Neural cell (in vitro differentiated cells): ENCODE results near the gene MYO18A. TPM values are rescaled to one million over a fixed set of nuclear protein-coding genes. Genes with fewer than 3 reads are reported as not detected.
"Not testable (repeated sequence)": the region's sequence is repeated elsewhere in the genome, so short reads cannot be mapped to it uniquely, and the experiment has no call there.

Experiments used
- H2AFZ ChIP-seq: fragments of 200-600, 300-800 bp; sonication (generic), shearing (Covaris generic); 2 replicates; pipeline ENCODE4 v1.6.0; 2014; ENCODE audit warnings: low read depth, mild to moderate bottlenecking, antibody characterized with exemption, low read length, moderate library complexity
- H3F3A ChIP-seq: fragments of 200-600 bp; shearing (Covaris generic); 2 replicates; pipeline ENCODE4 v1.6.1; 2016; ENCODE audit warnings: mild to moderate bottlenecking, moderate library complexity, mixed read lengths, antibody characterized with exemption, low read length; ENCODE audit not compliant: insufficient read depth, poor library complexity, severe bottlenecking
- H3K27ac ChIP-seq: fragments of 200-600, 300-800 bp; sonication (generic), shearing (Covaris generic); 2 replicates; pipeline ENCODE4 v1.5.1; 2014; ENCODE audit warnings: mild to moderate bottlenecking, low read length, moderate library complexity
- H3K27me3 ChIP-seq: fragments of 300-800, 200-600 bp; sonication (generic), shearing (Covaris generic); 2 replicates; pipeline ENCODE4 v1.6.0; 2014; ENCODE audit warnings: mild to moderate bottlenecking, low read depth, low read length, moderate library complexity; ENCODE audit not compliant: insufficient read depth
- H3K36me3 ChIP-seq: fragments of 300-800, 200-600 bp; sonication (generic), shearing (Covaris generic); 2 replicates; pipeline ENCODE4 v1.5.1; 2014; ENCODE audit warnings: mild to moderate bottlenecking, antibody characterized with exemption, low read length, moderate library complexity; ENCODE audit not compliant: insufficient read depth
- H3K4me2 ChIP-seq: fragments of 300-800, 200-600 bp; sonication (generic), shearing (Covaris generic); 2 replicates; pipeline ENCODE4 v1.6.0; 2014; ENCODE audit warnings: mild to moderate bottlenecking, low read length
- H3K4me3 ChIP-seq: fragments of 300-800, 200-600 bp; sonication (generic), shearing (Covaris generic); 2 replicates; pipeline ENCODE4 v1.5.1; 2014; ENCODE audit warnings: mild to moderate bottlenecking, low read length, moderate library complexity
- H3K79me2 ChIP-seq: fragments of 200-600 bp; shearing (Covaris generic); replicated peaks from 2 replicates; pipeline ENCODE4 v1.6.0; 2014; ENCODE audit warnings: mild to moderate bottlenecking, low read length, moderate library complexity; ENCODE audit not compliant: insufficient read depth
- H3K9ac ChIP-seq: fragments of 300-800, 200-600 bp; sonication (generic), shearing (Covaris generic); 2 replicates; pipeline ENCODE4 v1.6.1; 2016; ENCODE audit warnings: mild to moderate bottlenecking, low read length, mixed read lengths
- H3K9me2 ChIP-seq: fragments of 200-600 bp; shearing (Covaris generic); 2 replicates; pipeline ENCODE4 v1.6.1; 2016; ENCODE audit warnings: mild to moderate bottlenecking, low read length, mixed read lengths; ENCODE audit not compliant: insufficient read depth
- H3K9me3 ChIP-seq: fragments of 200-600, 300-800 bp; sonication (generic), shearing (Covaris generic); 2 replicates; pipeline ENCODE4 v1.6.1; 2016; ENCODE audit warnings: mild to moderate bottlenecking, mixed run types, low read length, moderate library complexity, mixed read lengths
- H4K20me1 ChIP-seq: fragments of 200-600 bp; shearing (Covaris generic); 2 replicates; pipeline ENCODE4 v1.6.1; 2016; ENCODE audit warnings: mild to moderate bottlenecking, mixed run types; ENCODE audit not compliant: insufficient read depth
- EP300 ChIP-seq: fragments of 450-650 bp; conservative IDR thresholded peaks from 2 replicates; pipeline ENCODE4 v1.6.1; 2014; ENCODE audit warnings: antibody characterized with exemption, mild to moderate bottlenecking, moderate library complexity; ENCODE audit not compliant: poor library complexity, severe bottlenecking
- EZH2 ChIP-seq: fragments of 200-600, 300-800 bp; shearing (Covaris generic), sonication (generic); IDR thresholded peaks from 2 replicates; pipeline ENCODE4 v1.6.1; 2014; ENCODE audit warnings: antibody characterized with exemption, low read length, borderline replicate concordance, mild to moderate bottlenecking; ENCODE audit not compliant: insufficient read depth, poor library complexity, severe bottlenecking
- MXI1 ChIP-seq: fragments of 450-650 bp; conservative IDR thresholded peaks from 2 replicates; pipeline ENCODE4 v1.6.1; 2014; ENCODE audit warnings: antibody characterized with exemption, mild to moderate bottlenecking; ENCODE audit not compliant: poor library complexity, severe bottlenecking
- POLR2AphosphoS5 ChIP-seq: IDR thresholded peaks from 2 replicates; pipeline ENCODE4 v1.6.1; 2012
- RAD21 ChIP-seq: fragments of 450-650 bp; conservative IDR thresholded peaks from 2 replicates; pipeline ENCODE4 v1.6.1; 2014; ENCODE audit warnings: antibody characterized with exemption, mild to moderate bottlenecking, moderate library complexity
- SMC3 ChIP-seq: fragments of 450-650 bp; conservative IDR thresholded peaks from 2 replicates; pipeline ENCODE4 v1.6.1; 2014; ENCODE audit warnings: antibody characterized with exemption, mild to moderate bottlenecking, moderate library complexity; ENCODE audit not compliant: poor library complexity
- TAF1 ChIP-seq: IDR thresholded peaks from 2 replicates; pipeline ENCODE4 v1.6.1; 2012; ENCODE audit warnings: low read depth
- polyA plus RNA-seq: library from polyadenylated mRNA; depleted of rRNA; stranded (reverse); fragments of >200 nt; gene quantifications from 2 replicates; pipeline ENCODE4 v1.2.3, GENCODE V29; 2014
- TF ChIP-seq, protein P1 (sequence below): IDR thresholded peaks from 2 replicates; pipeline ENCODE4 v1.6.1; 2012; ENCODE audit warnings: borderline replicate concordance
- TF ChIP-seq, protein P2 (sequence below): fragments of 450-650 bp; IDR thresholded peaks from 2 replicates; pipeline ENCODE4 v1.5.1; 2014; ENCODE audit warnings: antibody characterized with exemption, mild to moderate bottlenecking, moderate library complexity; ENCODE audit not compliant: poor library complexity, severe bottlenecking

The MYO18A gene
- polyA plus RNA-seq, 1 donor from 2014 or later: 21.6 TPM

DNA sequence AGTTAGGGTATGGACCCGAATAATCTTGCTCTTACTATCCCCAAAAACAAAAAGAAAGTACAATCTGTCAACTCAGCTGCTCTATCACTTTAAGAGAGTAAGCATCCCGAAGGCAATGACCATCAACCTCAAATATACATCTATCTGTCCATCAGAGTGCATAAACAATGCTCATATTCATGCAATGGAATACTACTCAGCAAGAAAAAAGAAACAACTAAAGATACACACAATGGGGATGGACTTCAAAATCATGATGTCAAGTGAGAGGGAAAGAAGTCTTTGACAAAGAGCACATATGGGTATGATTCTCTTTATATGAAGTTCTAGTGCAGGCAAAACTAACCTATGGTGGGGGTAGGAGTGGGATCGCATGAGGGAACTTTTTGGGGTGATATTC is 9.5 kb downstream of the MYO18A start:
- Histone ChIP-seq H3K9ac (no peak overlapping the region), H3K27me3 (no peaks in the 10 kb centered on the region), H3K4me2 (no peak overlapping the region), H3K9me3 (no peaks in the 10 kb centered on the region), H3K27ac (no peak overlapping the region), H3K79me2 (peaks cover 20% of the 10 kb centered on the region), H3K9me2 (no peaks in the 10 kb centered on the region), H3F3A (no peaks in the 10 kb centered on the region), H3K36me3 (no peaks in the 10 kb centered on the region), H2AFZ (no peak overlapping the region), H3K4me3 (no peak overlapping the region), H4K20me1 (no peaks in the 10 kb centered on the region)
- no peak for TF ChIP-seq TAF1
- TF ChIP-seq, protein P1, sequence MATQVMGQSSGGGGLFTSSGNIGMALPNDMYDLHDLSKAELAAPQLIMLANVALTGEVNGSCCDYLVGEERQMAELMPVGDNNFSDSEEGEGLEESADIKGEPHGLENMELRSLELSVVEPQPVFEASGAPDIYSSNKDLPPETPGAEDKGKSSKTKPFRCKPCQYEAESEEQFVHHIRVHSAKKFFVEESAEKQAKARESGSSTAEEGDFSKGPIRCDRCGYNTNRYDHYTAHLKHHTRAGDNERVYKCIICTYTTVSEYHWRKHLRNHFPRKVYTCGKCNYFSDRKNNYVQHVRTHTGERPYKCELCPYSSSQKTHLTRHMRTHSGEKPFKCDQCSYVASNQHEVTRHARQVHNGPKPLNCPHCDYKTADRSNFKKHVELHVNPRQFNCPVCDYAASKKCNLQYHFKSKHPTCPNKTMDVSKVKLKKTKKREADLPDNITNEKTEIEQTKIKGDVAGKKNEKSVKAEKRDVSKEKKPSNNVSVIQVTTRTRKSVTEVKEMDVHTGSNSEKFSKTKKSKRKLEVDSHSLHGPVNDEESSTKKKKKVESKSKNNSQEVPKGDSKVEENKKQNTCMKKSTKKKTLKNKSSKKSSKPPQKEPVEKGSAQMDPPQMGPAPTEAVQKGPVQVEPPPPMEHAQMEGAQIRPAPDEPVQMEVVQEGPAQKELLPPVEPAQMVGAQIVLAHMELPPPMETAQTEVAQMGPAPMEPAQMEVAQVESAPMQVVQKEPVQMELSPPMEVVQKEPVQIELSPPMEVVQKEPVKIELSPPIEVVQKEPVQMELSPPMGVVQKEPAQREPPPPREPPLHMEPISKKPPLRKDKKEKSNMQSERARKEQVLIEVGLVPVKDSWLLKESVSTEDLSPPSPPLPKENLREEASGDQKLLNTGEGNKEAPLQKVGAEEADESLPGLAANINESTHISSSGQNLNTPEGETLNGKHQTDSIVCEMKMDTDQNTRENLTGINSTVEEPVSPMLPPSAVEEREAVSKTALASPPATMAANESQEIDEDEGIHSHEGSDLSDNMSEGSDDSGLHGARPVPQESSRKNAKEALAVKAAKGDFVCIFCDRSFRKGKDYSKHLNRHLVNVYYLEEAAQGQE: no peak
- TF ChIP-seq EP300: no peak
- TF ChIP-seq SMC3: no peak
- TF ChIP-seq, protein P2, sequence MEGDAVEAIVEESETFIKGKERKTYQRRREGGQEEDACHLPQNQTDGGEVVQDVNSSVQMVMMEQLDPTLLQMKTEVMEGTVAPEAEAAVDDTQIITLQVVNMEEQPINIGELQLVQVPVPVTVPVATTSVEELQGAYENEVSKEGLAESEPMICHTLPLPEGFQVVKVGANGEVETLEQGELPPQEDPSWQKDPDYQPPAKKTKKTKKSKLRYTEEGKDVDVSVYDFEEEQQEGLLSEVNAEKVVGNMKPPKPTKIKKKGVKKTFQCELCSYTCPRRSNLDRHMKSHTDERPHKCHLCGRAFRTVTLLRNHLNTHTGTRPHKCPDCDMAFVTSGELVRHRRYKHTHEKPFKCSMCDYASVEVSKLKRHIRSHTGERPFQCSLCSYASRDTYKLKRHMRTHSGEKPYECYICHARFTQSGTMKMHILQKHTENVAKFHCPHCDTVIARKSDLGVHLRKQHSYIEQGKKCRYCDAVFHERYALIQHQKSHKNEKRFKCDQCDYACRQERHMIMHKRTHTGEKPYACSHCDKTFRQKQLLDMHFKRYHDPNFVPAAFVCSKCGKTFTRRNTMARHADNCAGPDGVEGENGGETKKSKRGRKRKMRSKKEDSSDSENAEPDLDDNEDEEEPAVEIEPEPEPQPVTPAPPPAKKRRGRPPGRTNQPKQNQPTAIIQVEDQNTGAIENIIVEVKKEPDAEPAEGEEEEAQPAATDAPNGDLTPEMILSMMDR: no peak
- no peak for TF ChIP-seq POLR2AphosphoS5
- TF ChIP-seq EZH2: no peak
- TF ChIP-seq MXI1: no peak
- no peak for TF ChIP-seq RAD21

DNA sequence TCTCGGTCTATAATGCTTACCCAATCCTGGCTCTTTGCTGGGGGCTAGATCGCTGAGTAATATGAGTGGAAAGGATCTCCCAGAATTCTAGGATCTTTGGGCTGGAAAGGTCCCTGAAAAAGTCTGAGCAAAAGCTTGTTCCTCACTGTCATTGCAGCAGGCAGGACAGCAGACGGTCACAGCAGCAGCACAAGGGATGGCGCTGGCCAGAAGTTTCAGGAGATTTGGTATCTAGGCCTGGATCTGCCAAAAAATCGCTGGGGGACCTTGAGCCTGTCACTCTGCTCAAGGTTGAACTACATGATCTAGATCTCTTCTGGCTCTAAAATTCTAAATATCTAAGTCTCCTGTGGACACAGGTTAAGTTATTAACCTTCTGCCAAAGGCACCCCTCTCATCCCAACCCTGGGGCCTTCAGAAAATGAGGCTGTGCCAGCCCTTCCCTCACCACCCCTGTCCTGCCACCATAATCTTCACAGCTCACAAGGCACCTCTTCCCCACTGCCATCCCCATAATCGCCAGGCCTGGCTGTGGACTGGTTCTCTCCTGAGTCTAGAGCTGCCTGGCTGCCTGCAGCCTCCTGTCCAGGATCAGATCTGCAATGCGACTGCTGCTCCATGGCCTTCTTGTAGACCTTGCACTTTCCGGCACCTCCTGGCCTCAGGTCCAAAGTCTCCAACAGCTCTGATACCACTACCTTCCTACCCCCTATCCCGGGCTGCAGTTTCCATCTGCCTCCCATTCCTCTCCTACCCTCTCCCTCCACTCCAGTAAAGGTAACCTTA is 10.2 kb downstream of the MYO18A start:
- H4K20me1 ChIP-seq: no peaks in the 10 kb centered on the region
- no peak overlapping the region for H3K4me3 ChIP-seq
- TF ChIP-seq EZH2 (no peak), MXI1 (no peak), RAD21 (no peak), EP300 (no peak), SMC3 (no peak), TAF1 (no peak), POLR2AphosphoS5 (no peak)
- TF ChIP-seq, protein P2: no peak
- TF ChIP-seq, protein P1: no peak
- H3K9me2 ChIP-seq: no peaks in the 10 kb centered on the region
- H3K9ac ChIP-seq: no peak overlapping the region
- no peaks in the 10 kb centered on the region for H3K27me3 ChIP-seq
- peaks cover 20% of the 10 kb centered on the region for H3K79me2 ChIP-seq
- H2AFZ ChIP-seq: no peak overlapping the region
- H3K4me2 ChIP-seq: no peak overlapping the region
- H3K36me3 ChIP-seq: no peaks in the 10 kb centered on the region
- H3K9me3 ChIP-seq: no peaks in the 10 kb centered on the region
- H3F3A ChIP-seq: no peaks in the 10 kb centered on the region
- H3K27ac ChIP-seq: no peak overlapping the region

GRCh38 chr17:29168759-29169126 is 11.5 kb downstream of the MYO18A start:
- H3K9me3 ChIP-seq, H3K36me3 ChIP-seq, H3K27ac ChIP-seq, H3K27me3 ChIP-seq, H3K9me2 ChIP-seq, H4K20me1 ChIP-seq, H3K9ac ChIP-seq, H3F3A ChIP-seq, H2AFZ ChIP-seq, H3K4me2 ChIP-seq, H3K4me3 ChIP-seq: not testable (repeated sequence)
- H3K79me2 ChIP-seq: peaks cover 10% of the 10 kb centered on the region
